ENCODE results near the gene CCDC106.
A peak's percentile ranks its signal among the peaks of the same experiment; 100 is the strongest.

DNA sequence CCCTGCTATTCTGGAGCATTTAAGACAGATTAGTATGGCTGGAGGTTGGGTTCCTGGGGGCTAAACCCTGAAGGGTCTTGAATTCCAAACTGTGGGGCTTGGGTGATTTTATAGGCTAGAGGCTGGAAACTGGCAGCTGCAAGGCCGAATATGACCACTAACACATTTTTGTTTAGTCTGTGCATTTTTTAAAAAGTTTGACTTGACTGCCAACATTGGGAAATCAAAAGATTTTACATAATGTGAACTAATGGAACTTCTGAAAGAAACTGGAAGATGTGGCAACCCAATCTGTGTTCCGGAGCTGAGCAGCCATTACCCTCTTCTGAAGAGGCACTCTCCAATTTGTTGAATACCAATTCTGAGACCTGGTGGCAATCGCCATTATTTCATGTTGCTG lies 28.7 kb upstream of the CCDC106 start:
- TF ChIP-seq, protein P1, sequence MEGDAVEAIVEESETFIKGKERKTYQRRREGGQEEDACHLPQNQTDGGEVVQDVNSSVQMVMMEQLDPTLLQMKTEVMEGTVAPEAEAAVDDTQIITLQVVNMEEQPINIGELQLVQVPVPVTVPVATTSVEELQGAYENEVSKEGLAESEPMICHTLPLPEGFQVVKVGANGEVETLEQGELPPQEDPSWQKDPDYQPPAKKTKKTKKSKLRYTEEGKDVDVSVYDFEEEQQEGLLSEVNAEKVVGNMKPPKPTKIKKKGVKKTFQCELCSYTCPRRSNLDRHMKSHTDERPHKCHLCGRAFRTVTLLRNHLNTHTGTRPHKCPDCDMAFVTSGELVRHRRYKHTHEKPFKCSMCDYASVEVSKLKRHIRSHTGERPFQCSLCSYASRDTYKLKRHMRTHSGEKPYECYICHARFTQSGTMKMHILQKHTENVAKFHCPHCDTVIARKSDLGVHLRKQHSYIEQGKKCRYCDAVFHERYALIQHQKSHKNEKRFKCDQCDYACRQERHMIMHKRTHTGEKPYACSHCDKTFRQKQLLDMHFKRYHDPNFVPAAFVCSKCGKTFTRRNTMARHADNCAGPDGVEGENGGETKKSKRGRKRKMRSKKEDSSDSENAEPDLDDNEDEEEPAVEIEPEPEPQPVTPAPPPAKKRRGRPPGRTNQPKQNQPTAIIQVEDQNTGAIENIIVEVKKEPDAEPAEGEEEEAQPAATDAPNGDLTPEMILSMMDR (IDR thresholded peaks at IDR 0.05) = no peak
- TF ChIP-seq POLR2AphosphoS5 (IDR thresholded peaks at IDR 0.05; ENCODE audit: low read depth, low read length) = 0 out of 2 replicates have a peak, but pooled peaks have one; percentile 32
- no peak for TF ChIP-seq REST (IDR thresholded peaks at IDR 0.05; ENCODE audit: insufficient read depth in 1 of 2, low read depth in 2 of 2, low read length in 1 of 2)
- no peak for TF ChIP-seq SIN3A (IDR thresholded peaks at IDR 0.05; ENCODE audit: borderline replicate concordance, insufficient read depth, low read depth, low read length)
